ENCODE measurements around the gene CENPP.

Gene CENPP

GRCh38 chr9:92496396-92497176 lies 170.8 kb downstream of the CENPP start:
- no peaks in the 10 kb centered on the region for H3K79me2 ChIP-seq
- H2AFZ ChIP-seq: no peak overlapping the region
- H3K27me3 ChIP-seq (ENCODE audit: control insufficient read depth, insufficient read depth, low read length): no peaks in the 10 kb centered on the region
- no peaks in the 10 kb centered on the region for H3K36me3 ChIP-seq (ENCODE audit: control insufficient read depth, insufficient read depth, low read length)
- no peak overlapping the region for H3K4me2 ChIP-seq (ENCODE audit: low read length)
- H3K27ac ChIP-seq: no peak overlapping the region
- no peaks in the 10 kb centered on the region for H3K4me1 ChIP-seq
- no peaks in the 10 kb centered on the region for H3K9me3 ChIP-seq (ENCODE audit: control insufficient read depth, low read length)
- no peak overlapping the region for H3K9ac ChIP-seq
- TF ChIP-seq, protein P1, sequence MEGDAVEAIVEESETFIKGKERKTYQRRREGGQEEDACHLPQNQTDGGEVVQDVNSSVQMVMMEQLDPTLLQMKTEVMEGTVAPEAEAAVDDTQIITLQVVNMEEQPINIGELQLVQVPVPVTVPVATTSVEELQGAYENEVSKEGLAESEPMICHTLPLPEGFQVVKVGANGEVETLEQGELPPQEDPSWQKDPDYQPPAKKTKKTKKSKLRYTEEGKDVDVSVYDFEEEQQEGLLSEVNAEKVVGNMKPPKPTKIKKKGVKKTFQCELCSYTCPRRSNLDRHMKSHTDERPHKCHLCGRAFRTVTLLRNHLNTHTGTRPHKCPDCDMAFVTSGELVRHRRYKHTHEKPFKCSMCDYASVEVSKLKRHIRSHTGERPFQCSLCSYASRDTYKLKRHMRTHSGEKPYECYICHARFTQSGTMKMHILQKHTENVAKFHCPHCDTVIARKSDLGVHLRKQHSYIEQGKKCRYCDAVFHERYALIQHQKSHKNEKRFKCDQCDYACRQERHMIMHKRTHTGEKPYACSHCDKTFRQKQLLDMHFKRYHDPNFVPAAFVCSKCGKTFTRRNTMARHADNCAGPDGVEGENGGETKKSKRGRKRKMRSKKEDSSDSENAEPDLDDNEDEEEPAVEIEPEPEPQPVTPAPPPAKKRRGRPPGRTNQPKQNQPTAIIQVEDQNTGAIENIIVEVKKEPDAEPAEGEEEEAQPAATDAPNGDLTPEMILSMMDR (IDR thresholded peaks at IDR 0.05): no peak
- H3K4me3 ChIP-seq (ENCODE audit: low read depth, low read length): no peak overlapping the region

DNA sequence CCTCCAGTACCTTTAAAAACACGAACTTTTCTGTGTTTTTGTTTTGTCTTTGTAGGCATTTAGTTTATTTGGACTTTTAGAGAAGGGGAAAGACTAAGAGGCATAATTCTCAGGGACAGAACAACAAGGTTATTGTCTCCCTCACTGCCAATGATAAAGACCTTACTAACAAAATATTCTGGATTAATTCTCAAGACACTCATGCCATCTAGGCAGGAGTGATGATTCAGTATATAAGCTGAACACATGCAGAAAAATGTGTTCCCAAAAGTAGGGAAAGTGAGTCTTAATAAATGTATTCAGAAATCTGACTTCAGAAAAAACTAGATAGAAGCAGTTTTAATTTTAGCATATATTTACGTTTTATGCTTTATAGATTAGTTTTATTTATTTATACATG lies 173.9 kb downstream of the CENPP start:
- TF ChIP-seq, protein P1 (IDR thresholded peaks at IDR 0.05): no peak

DNA sequence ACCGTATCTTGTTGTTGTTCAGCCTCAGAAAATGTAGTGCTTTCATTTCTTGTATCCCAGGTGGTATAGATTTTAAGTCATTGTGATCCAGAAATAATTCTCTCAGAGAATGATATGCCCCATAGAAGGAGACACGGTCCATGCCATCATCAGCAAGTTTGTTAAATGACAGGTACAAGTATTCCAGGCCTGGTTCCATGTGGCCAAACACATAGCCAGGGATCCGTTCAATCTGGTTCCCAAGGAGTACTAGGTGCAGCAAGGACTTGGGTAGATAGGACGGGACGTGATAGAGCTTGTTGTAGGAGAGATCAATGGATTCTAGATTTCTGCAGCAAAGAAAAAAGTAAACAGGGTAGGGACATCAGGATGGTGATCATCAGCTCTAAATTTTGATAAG lies 175.0 kb downstream of the CENPP start:
- no peaks in the 10 kb centered on the region for H3K27me3 ChIP-seq (ENCODE audit: control insufficient read depth, insufficient read depth, low read length)
- no peak overlapping the region for H3K27ac ChIP-seq
- H3K4me1 ChIP-seq: no peaks in the 10 kb centered on the region
- no peaks in the 10 kb centered on the region for H3K36me3 ChIP-seq (ENCODE audit: control insufficient read depth, insufficient read depth, low read length)
- no peak overlapping the region for H2AFZ ChIP-seq
- H3K4me3 ChIP-seq (ENCODE audit: low read depth, low read length): no peak overlapping the region
- H3K4me2 ChIP-seq (ENCODE audit: low read length): no peak overlapping the region
- TF ChIP-seq, protein P1 (IDR thresholded peaks at IDR 0.05): no peak
- H3K9ac ChIP-seq: no peak overlapping the region
- no peaks in the 10 kb centered on the region for H3K79me2 ChIP-seq
- H3K9me3 ChIP-seq (ENCODE audit: control insufficient read depth, low read length): no peaks in the 10 kb centered on the region

More for the DNA sequence above, 173.9 kb downstream of the CENPP start:
- Histone ChIP-seq H3K4me2 (ENCODE audit: low read length) (no peak overlapping the region), H3K9ac (no peak overlapping the region), H3K27me3 (ENCODE audit: control insufficient read depth, insufficient read depth, low read length) (no peaks in the 10 kb centered on the region), H3K4me1 (no peaks in the 10 kb centered on the region), H2AFZ (no peak overlapping the region), H3K9me3 (ENCODE audit: control insufficient read depth, low read length) (no peaks in the 10 kb centered on the region), H3K36me3 (ENCODE audit: control insufficient read depth, insufficient read depth, low read length) (no peaks in the 10 kb centered on the region), H3K27ac (no peak overlapping the region), H3K79me2 (no peaks in the 10 kb centered on the region), H3K4me3 (ENCODE audit: low read depth, low read length) (no peak overlapping the region)

DNA sequence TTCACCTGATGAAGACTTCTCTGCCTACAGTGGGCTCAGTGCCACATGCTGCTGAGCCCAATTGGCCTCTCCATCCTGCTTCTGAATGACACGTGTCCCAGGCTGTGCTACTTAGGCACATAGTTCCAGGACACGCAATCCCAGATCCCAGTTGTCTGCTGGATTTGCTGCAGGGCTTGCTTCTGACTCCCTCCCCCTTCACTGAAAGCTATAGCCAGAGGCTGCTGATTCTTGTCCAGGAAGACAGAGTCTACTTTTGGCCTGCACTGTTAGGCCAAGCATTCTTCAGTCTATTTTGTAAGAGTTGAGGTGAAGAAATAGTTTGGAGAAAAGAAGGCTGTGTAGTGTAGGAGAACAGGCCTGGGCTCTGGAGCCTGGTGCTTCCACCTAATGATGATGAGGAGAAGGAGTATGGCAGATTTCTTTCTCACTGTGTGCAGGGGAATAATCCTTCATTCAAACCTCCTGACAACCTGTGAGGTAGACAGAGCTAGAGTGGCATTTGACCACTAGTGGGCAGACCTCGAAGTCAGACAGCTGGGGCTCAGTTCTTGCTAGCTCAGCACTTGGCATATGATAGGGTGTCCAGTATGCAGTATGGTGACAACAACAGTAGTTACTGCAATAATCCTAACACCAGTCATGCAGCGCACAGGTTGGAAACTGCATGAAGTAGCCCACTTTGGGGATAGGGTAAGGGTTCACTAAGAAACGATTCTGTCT lies 176.1 kb downstream of the CENPP start:
- H3K9me3 ChIP-seq (ENCODE audit: control insufficient read depth, low read length): no peaks in the 10 kb centered on the region
- TF ChIP-seq, protein P1 (IDR thresholded peaks at IDR 0.05): peak; percentile 22
- H3K4me1 ChIP-seq: no peaks in the 10 kb centered on the region
- no peak overlapping the region for H3K4me2 ChIP-seq (ENCODE audit: low read length)
- no peaks in the 10 kb centered on the region for H3K27me3 ChIP-seq (ENCODE audit: control insufficient read depth, insufficient read depth, low read length)
- no peaks in the 10 kb centered on the region for H3K79me2 ChIP-seq
- H2AFZ ChIP-seq: no peak overlapping the region
- H3K27ac ChIP-seq: no peak overlapping the region
- H3K4me3 ChIP-seq (ENCODE audit: low read depth, low read length): no peak overlapping the region
- no peak overlapping the region for H3K9ac ChIP-seq
- H3K36me3 ChIP-seq (ENCODE audit: control insufficient read depth, insufficient read depth, low read length): no peaks in the 10 kb centered on the region
